Measurements from ENCODE around the gene ZFYVE21. TPM values are rescaled to one million over a fixed set of nuclear protein-coding genes. Genes with fewer than 3 reads are reported as not detected.
A peak's percentile ranks its signal among the peaks of the same experiment; 100 is the strongest.

ZFYVE21 gene
- total RNA-seq, 4 donors from 2014 or later: 128 to 268 (median 205) TPM

DNA sequence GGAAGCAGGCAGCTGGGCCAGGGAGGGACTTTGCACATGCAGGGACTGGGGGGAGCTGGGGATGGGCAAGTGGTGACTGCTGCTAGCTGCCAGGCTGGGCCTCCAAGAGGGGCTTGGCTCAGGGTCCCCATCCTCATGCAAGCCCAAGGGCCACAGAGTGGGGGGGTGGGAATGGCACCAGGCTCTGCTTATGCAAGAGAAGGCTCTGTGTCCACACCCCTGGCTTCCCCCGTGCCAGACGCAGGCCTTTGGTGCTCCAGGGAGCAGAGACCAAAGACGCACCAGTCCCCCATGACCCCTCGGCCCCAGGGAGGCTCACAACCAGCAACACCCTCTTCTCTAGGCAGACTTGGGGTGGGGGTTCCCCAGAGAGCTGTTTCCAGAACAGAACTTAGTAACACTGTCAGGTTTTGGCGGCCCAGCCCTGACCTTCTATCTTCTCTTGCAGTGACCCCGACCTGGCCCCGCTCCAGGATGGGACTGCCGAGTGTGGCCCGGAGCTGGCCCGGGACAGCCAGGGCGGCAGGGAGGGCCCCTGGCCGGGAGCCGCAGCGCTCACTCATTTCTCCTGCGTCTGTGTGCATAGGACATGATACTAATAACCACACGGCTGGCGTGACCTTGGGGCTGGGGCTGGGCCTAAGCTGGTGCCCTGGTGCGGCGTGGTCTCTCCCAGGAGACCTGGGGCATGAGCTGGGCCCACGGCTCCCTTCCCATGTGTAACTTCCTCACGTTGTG lies 14.7 kb upstream of the ZFYVE21 start:
- peaks cover 0 to 85% of the 10 kb centered on the region in 2 donors for H3K36me3 ChIP-seq
- H3K9me3 ChIP-seq: no peaks in the 10 kb centered on the region
- TF ChIP-seq, protein P1, sequence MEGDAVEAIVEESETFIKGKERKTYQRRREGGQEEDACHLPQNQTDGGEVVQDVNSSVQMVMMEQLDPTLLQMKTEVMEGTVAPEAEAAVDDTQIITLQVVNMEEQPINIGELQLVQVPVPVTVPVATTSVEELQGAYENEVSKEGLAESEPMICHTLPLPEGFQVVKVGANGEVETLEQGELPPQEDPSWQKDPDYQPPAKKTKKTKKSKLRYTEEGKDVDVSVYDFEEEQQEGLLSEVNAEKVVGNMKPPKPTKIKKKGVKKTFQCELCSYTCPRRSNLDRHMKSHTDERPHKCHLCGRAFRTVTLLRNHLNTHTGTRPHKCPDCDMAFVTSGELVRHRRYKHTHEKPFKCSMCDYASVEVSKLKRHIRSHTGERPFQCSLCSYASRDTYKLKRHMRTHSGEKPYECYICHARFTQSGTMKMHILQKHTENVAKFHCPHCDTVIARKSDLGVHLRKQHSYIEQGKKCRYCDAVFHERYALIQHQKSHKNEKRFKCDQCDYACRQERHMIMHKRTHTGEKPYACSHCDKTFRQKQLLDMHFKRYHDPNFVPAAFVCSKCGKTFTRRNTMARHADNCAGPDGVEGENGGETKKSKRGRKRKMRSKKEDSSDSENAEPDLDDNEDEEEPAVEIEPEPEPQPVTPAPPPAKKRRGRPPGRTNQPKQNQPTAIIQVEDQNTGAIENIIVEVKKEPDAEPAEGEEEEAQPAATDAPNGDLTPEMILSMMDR (IDR thresholded peaks at IDR 0.05): no peak
- peak overlapping the region in 1 of 4 donors; percentile 33 for H3K27ac ChIP-seq
- WGBS, 2 donors (ENCODE audit: low coverage in 1 of 2): 90% methylated on average over 6 of the region's 21 CpGs; no CpG with 5 or more reads in 1 of the 2 donors
- H3K4me3 ChIP-seq: no peak overlapping the region
- ATAC-seq: no peak
- H3K27me3 ChIP-seq: no peaks in the 10 kb centered on the region
- H3K4me1 ChIP-seq: peaks cover 3 to 86% (median 31%) of the 10 kb centered on the region in 3 donors

DNA sequence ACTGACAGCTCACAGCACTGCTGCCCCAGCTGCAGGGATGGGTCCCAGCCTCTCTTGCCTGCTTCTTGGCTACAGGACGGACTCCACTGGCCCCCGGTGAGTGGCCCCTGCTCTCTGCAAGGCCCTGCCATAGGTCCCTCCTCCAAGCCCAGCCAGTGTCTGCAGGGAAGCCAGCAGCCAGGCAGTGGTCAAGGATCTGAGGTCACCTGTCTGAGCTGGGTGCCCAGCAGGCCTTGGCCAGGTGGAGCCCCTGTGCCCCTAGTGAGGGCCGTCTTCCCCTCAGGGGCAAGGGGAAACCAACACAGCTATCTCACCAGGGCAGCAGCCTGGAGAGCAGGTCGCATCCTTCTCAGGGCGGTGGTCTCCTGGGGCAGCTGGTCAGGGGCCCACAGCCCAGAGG lies 13.5 kb upstream of the ZFYVE21 start:
- no peak overlapping the region for H3K27ac ChIP-seq
- WGBS, 2 donors (ENCODE audit: low coverage in 1 of 2): no CpG with 5 or more reads among the region's 5 CpGs
- peaks cover 3 to 86% (median 20%) of the 10 kb centered on the region in 3 donors for H3K4me1 ChIP-seq
- peaks cover 0 to 97% of the 10 kb centered on the region in 2 donors for H3K36me3 ChIP-seq
- no peak overlapping the region for H3K4me3 ChIP-seq
- no peaks in the 10 kb centered on the region for H3K9me3 ChIP-seq
- TF ChIP-seq, protein P1 (IDR thresholded peaks at IDR 0.05): no peak
- TF ChIP-seq POLR2A (IDR thresholded peaks at IDR 0.05) (no peak), POLR2AphosphoS5 (IDR thresholded peaks at IDR 0.05) (no peak), EP300 (IDR thresholded peaks at IDR 0.05) (no peak)
- no peaks in the 10 kb centered on the region for H3K27me3 ChIP-seq
- ATAC-seq: no peak

DNA sequence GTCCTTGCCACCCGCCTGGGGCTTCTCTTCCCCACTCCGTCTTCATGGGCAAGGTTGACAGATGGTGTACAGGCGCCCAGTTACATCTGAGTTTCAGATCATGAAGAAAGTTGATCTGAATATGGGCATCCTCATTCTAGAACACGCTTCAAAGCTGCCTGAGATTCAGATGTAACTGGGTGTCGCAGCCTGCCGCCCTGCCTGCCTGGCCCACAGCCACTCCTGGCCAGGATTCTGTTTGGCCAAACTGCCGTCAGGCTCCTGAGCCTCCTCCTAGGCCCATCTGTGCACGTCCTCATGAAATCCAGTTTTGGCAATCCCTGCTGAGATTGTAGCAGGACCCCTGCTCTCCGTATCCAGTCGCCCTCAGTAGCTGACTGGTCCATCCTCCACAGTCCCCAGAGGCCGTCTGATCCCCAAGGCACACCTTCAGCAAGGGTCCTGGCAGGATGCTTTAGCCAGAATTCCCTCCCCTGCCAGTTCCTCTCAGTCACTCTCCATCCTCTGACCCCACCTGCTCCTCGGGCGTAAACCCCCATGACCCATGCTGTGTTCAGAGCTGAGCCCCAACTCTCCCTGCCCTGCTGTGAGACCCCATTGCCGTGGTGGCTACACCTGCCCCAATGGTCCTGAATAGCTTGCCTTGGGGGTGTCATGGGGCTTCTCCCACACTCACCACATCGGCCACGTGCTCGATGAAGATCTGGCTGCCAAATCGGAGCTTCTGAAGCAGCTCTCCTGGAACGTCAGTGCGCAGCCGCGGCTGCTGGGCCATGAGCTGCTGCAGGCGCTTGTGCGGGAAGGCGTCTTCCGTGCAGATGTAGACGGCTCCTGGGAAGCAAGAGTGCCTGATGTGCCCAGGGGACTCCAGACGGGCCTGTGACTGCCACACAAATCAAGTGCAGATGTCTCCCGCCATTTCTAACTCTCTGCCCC lies 12.8 kb upstream of the ZFYVE21 start:
- peaks cover 0 to 82% (median 13%) of the 10 kb centered on the region in 3 donors for H3K4me1 ChIP-seq
- peak overlapping the region in 2 of 4 donors; percentile 36 to 67 for H3K27ac ChIP-seq
- H3K4me3 ChIP-seq: no peak overlapping the region
- 36 to 70% methylated on average over 2 to 3 of the region's 29 CpGs for WGBS, 2 donors (ENCODE audit: low coverage in 1 of 2)
- no peaks in the 10 kb centered on the region for H3K27me3 ChIP-seq
- no peaks in the 10 kb centered on the region for H3K9me3 ChIP-seq
- peaks cover 0 to 99% of the 10 kb centered on the region in 2 donors for H3K36me3 ChIP-seq
- TF ChIP-seq POLR2A (IDR thresholded peaks at IDR 0.05) (no peak), POLR2AphosphoS5 (IDR thresholded peaks at IDR 0.05) (no peak), EP300 (IDR thresholded peaks at IDR 0.05) (no peak)
- TF ChIP-seq, protein P1 (IDR thresholded peaks at IDR 0.05): no peak
- no peak for ATAC-seq

DNA sequence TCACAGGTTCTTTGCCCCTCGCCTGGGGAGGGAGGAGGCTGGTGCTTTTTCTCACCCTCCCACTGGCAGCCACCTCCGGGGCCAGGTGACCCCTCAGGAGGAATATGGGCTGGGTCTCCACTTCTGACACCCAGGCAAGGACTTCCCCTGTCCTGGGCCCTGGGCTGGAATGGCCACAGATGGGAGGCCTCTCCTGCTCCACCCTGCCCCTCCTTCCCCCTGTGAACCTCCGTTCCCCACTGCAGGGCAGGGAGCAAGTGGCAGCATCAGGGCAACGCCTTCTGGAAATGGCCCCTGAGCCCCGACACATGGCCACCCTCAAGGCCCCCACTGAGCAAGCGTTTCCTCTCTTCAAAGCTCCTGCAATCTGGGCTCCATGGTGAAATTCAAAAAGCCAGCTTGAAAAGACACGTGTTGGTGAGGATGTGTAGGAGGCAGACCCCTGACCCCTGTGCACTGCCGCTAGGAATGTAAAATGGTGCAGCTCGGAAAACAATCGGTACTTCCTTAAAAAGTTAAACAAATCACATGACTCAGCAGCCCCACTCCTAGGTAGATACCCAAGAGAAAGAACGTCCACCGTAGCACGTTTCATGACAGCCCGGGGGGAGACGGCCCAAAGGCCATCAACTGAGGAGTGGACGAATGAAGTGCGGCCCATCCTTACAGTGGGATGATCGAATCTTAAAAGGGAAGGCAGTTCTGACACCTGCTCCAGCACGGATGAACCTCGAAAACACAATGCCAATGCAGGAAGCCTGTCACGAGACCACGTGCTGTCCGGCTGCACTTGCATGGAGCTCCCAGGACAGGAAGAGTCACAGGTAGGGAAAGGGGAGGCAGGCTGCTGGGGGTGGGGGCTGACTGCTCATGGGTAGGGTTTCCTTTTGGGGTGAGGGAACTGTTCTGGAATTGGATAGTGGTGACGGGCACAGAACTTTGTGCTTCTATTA lies 11.9 kb upstream of the ZFYVE21 start:
- peak overlapping the region in 2 of 4 donors; percentile 36 to 67 for H3K27ac ChIP-seq
- H3K9me3 ChIP-seq: no peaks in the 10 kb centered on the region
- peaks cover 0 to 94% of the 10 kb centered on the region in 2 donors for H3K36me3 ChIP-seq
- H3K27me3 ChIP-seq: no peaks in the 10 kb centered on the region
- TF ChIP-seq EP300 (IDR thresholded peaks at IDR 0.05) (no peak), POLR2AphosphoS5 (IDR thresholded peaks at IDR 0.05) (no peak), POLR2A (IDR thresholded peaks at IDR 0.05) (no peak)
- TF ChIP-seq, protein P1 (IDR thresholded peaks at IDR 0.05): no peak
- H3K4me3 ChIP-seq: no peak overlapping the region
- peaks cover 0 to 82% (median 4%) of the 10 kb centered on the region in 3 donors for H3K4me1 ChIP-seq
- WGBS, 2 donors (ENCODE audit: low coverage in 1 of 2): 50 to 65% methylated on average over 7 to 12 of the region's 24 CpGs
- no peak for ATAC-seq

Data from gastroesophageal sphincter (tissue), 4 donors.